HG02981 (cell line): Measurements from ENCODE around the gene ALDH5A1.
"Not testable (repeated sequence)": the region's sequence is repeated elsewhere in the genome, so short reads cannot be mapped to it uniquely, and the experiment has no call there.

Experiments
- ATAC-seq: cut with Tn5 transposase; IDR thresholded peaks from one replicate; pipeline ENCODE4 v1.9.1; 2021; ENCODE audit warnings: mild to moderate bottlenecking, moderate library complexity; ENCODE audit not compliant: unreplicated experiment

The ALDH5A1 gene

GRCh38 chr6:24484657-24485323, 10.0 kb upstream of the ALDH5A1 start:
- no peak for ATAC-seq

- ATAC-seq = no peak
Measured at GRCh38 chr6:24486065-24486464, 8.7 kb upstream of the ALDH5A1 start.

- no peak for ATAC-seq
Measured at GRCh38 chr6:24489470-24489869, 5.3 kb upstream of the ALDH5A1 start, which contains the start of gene GPLD1. TSS of gene GPLD1 (minus strand) at chr6:24489578. CDS start at chr6:24489511, 67 bp downstream.

- ATAC-seq = no peak
Measured at GRCh38 chr6:24489881-24490280, 4.9 kb upstream of the ALDH5A1 start.

- no peak for ATAC-seq
Measured at GRCh38 chr6:24490948-24491347, 3.8 kb upstream of the ALDH5A1 start.

- no peak for ATAC-seq
Measured at GRCh38 chr6:24492475-24492874, 2.3 kb upstream of the ALDH5A1 start.

GRCh38 chr6:24493945-24494820, 586 bp upstream of the ALDH5A1 start:
- no peak for ATAC-seq

GRCh38 chr6:24497254-24497970, 2.6 kb downstream of the ALDH5A1 start:
- ATAC-seq = no peak

GRCh38 chr6:24500683-24501082, 5.9 kb downstream of the ALDH5A1 start:
- ATAC-seq = no peak

GRCh38 chr6:24501374-24501773, 6.6 kb downstream of the ALDH5A1 start:
- ATAC-seq = no peak

GRCh38 chr6:24501914-24502313, 7.1 kb downstream of the ALDH5A1 start:
- ATAC-seq = no peak

- ATAC-seq = no peak
Measured at GRCh38 chr6:24504287-24504648, 9.5 kb downstream of the ALDH5A1 start.

GRCh38 chr6:24504649-24505586, 10.1 kb downstream of the ALDH5A1 start:
- ATAC-seq = no peak

- no peak for ATAC-seq
Measured at GRCh38 chr6:24506814-24507520, 12.2 kb downstream of the ALDH5A1 start.

- not testable (repeated sequence) for ATAC-seq
Measured at GRCh38 chr6:24511976-24512375, 17.2 kb downstream of the ALDH5A1 start.

GRCh38 chr6:24513602-24514001, 18.8 kb downstream of the ALDH5A1 start:
- no peak for ATAC-seq

- ATAC-seq = peak; percentile 71
Measured at GRCh38 chr6:24517659-24518543, 23.1 kb downstream of the ALDH5A1 start.

GRCh38 chr6:24520929-24521546, 26.3 kb downstream of the ALDH5A1 start:
- ATAC-seq = peak; percentile 57
